Activated CD8-positive, alpha-beta T cell treated with anti-CD3 and anti-CD28 coated beads for 36 hours (primary cell): ENCODE measurements around the gene B9D1. TPM values are rescaled to one million over a fixed set of nuclear protein-coding genes. Genes with fewer than 3 reads are reported as not detected.

ENCODE experiments used
- ATAC-seq: fragments of 200-7000 bp; cut with Tn5 transposase; one replicate; pipeline ENCODE4 v1.10.0; 2021; ENCODE audit warnings: mild to moderate bottlenecking, moderate library complexity
- CTCF ChIA-PET: fragments of 350-600 bp; sonication (Branson Sonifier 250); formaldehyde crosslinking; loops from one replicate; lab custom pipeline; 2021; ENCODE audit warnings: antibody characterized with exemption; lab: Charles Lee
- POLR2A ChIA-PET: fragments of 350-600 bp; sonication (Branson Sonifier 250); formaldehyde crosslinking; loops from one replicate; lab custom pipeline; 2021; ENCODE audit warnings: antibody characterized with exemption; lab: Charles Lee
- DNase-seq: peaks from one replicate; pipeline ENCODE4 v3.0.0-alpha.2; 2020
- H3K27ac Mint-ChIP-seq: one replicate; pipeline ENCODE4 v1.8.0; 2021; ENCODE audit warnings: mild to moderate bottlenecking, mixed read lengths
- H3K27me3 Mint-ChIP-seq: one replicate; pipeline ENCODE4 v1.8.0; 2021; ENCODE audit warnings: mixed read lengths
- H3K36me3 Mint-ChIP-seq: one replicate; pipeline ENCODE4 v1.8.0; 2021; ENCODE audit warnings: low read depth, mixed read lengths
- H3K4me1 Mint-ChIP-seq: one replicate; pipeline ENCODE4 v1.8.0; 2021; ENCODE audit warnings: low read depth, mixed read lengths
- H3K4me3 Mint-ChIP-seq: one replicate; pipeline ENCODE4 v1.8.0; 2021; ENCODE audit warnings: mild to moderate bottlenecking, moderate library complexity, mixed read lengths
- H3K9me3 Mint-ChIP-seq: one replicate; pipeline ENCODE4 v1.8.0; 2021; ENCODE audit warnings: mixed read lengths
- CTCF ChIP-seq: fragments of 200-600 bp; IDR thresholded peaks from one replicate; pipeline ENCODE4 v1.8.0; 2022; ENCODE audit warnings: antibody characterized with exemption, mild to moderate bottlenecking
- intact Hi-C: fragments of 100-400 bp; cut with micrococcal nuclease; formaldehyde crosslinking; loops from one replicate; pipeline ENCODE4 v1.10.0; 2022
- total RNA-seq, 2 experiments: library from RNA; stranded (reverse); gene quantifications; one replicate each; pipeline ENCODE4 v1.2.3, GENCODE V29; 2021

B9D1 gene
- total RNA-seq, 2 experiments from 2014 or later: 7.2 to 9.4 TPM

- Mint-ChIP-seq H3K4me3 (no peak overlapping the region), H3K9me3 (no peaks in the 10 kb centered on the region), H3K27ac (no peak overlapping the region), H3K27me3 (peaks cover 3% of the 10 kb centered on the region), H3K36me3 (no peaks in the 10 kb centered on the region), H3K4me1 (no peaks in the 10 kb centered on the region)
- intact Hi-C loops: no loop called here
- CTCF ChIA-PET: no interaction called here
- ATAC-seq (no peak), DNase-seq (no peak)
- POLR2A ChIA-PET: interaction anchor here (1.0 kb wide), 1 partner anchor 10 kb away, joined by 3 read pairs; no protein-coding TSS in a partner anchor
- TF ChIP-seq CTCF: no peak
Measured at GRCh38 chr17:19348081-19348650, 14.4 kb downstream of the B9D1 start.

GRCh38 chr17:19347323-19348080 lies 15.0 kb downstream of the B9D1 start:
- ATAC-seq (no peak), DNase-seq (no peak)
- CTCF ChIA-PET: no interaction called here
- Mint-ChIP-seq H3K4me3 (no peak overlapping the region), H3K4me1 (no peaks in the 10 kb centered on the region), H3K36me3 (no peaks in the 10 kb centered on the region), H3K27ac (no peak overlapping the region), H3K9me3 (no peaks in the 10 kb centered on the region), H3K27me3 (peaks cover 3% of the 10 kb centered on the region)
- POLR2A ChIA-PET: interaction anchor here (1.0 kb wide), 1 partner anchor 10 kb away, joined by 3 read pairs; no protein-coding TSS in a partner anchor
- no peak for TF ChIP-seq CTCF
- intact Hi-C loops: no loop called here

GRCh38 chr17:19346351-19347255 lies 15.9 kb downstream of the B9D1 start:
- no peak overlapping the region for H3K27ac Mint-ChIP-seq
- H3K36me3 Mint-ChIP-seq: no peaks in the 10 kb centered on the region
- H3K4me1 Mint-ChIP-seq: no peaks in the 10 kb centered on the region
- ChIA-PET POLR2A (no interaction called here), CTCF (no interaction called here)
- no peaks in the 10 kb centered on the region for H3K9me3 Mint-ChIP-seq
- peaks cover 7% of the 10 kb centered on the region for H3K27me3 Mint-ChIP-seq
- TF ChIP-seq CTCF: no peak
- DNase-seq: no peak
- intact Hi-C loops: no loop called here
- ATAC-seq: no peak
- H3K4me3 Mint-ChIP-seq: no peak overlapping the region

- intact Hi-C loops: no loop called here
- POLR2A ChIA-PET: no interaction called here
- DNase-seq: no peak
- Mint-ChIP-seq H3K9me3 (no peaks in the 10 kb centered on the region), H3K36me3 (no peaks in the 10 kb centered on the region), H3K27me3 (peaks cover 10% of the 10 kb centered on the region), H3K4me3 (no peak overlapping the region), H3K27ac (no peak overlapping the region), H3K4me1 (no peaks in the 10 kb centered on the region)
- CTCF ChIA-PET: no interaction called here
- ATAC-seq: no peak
- no peak for TF ChIP-seq CTCF
Measured at GRCh38 chr17:19345486-19346350, 16.8 kb downstream of the B9D1 start.
